CD8-positive, alpha-beta T cell (primary cell): ENCODE measurements around the gene HOXB1. TPM values are rescaled to one million over a fixed set of nuclear protein-coding genes. Genes with fewer than 3 reads are reported as not detected.

Experiments
- total RNA-seq, 46 experiments: library from RNA in 2 of 46; stranded (reverse) in 2 of 46; gene quantifications; one replicate each; pipeline ENCODE4 v1.2.3 and lab custom pipeline; 2021 to 2026

Gene HOXB1
- total RNA-seq, 2 experiments from 2014 or later, result not detected

Other genes starting within 250 kb of the HOXB1 start
- gene SKAP1, start 100.8 kb downstream of the HOXB1 start, total RNA-seq, result 10 to 100 TPM; 59.9 to 62.4 TPM
- gene HOXB2, start 14.1 kb upstream of the HOXB1 start, total RNA-seq, result 10 to 100 TPM; 13.7 to 15.0 TPM
- gene HOXB4, start 47.3 kb upstream of the HOXB1 start, total RNA-seq, result under 1 TPM; 0.57 to 0.64 TPM
- gene HOXB3, start 59.2 kb upstream of the HOXB1 start, total RNA-seq, result 1 to 10 TPM; 2.3 to 3.2 TPM
- not detected for gene HOXB5, start 62.8 kb upstream of the HOXB1 start, total RNA-seq
- under 1 TPM in 1 of 2 experiments, not detected in 1; 0.19 TPM for gene HOXB6, start 74.0 kb upstream of the HOXB1 start, total RNA-seq
- under 1 TPM in 1 of 2 experiments, not detected in 1; 0.22 TPM for gene HOXB7, start 80.0 kb upstream of the HOXB1 start, total RNA-seq
- gene HOXB8, start 84.3 kb upstream of the HOXB1 start, total RNA-seq, result not detected
- gene HOXB9, start 95.3 kb upstream of the HOXB1 start, total RNA-seq, result not detected
- gene PRAC1, start 191.5 kb upstream of the HOXB1 start, total RNA-seq, result not detected
- not detected for gene PRAC2, start 192.2 kb upstream of the HOXB1 start, total RNA-seq
- not detected for gene HOXB13, start 197.7 kb upstream of the HOXB1 start, total RNA-seq